HEK293 (cell line): ENCODE measurements around the gene PLEKHD1.

Source experiments
- CTCF ChIA-PET: fragments of 350-600 bp; formaldehyde crosslinking; extraction: SDS; loops from one replicate; lab custom pipeline; 2021; ENCODE audit warnings: antibody characterized with exemption; lab: Yijun Ruan, JAX
- POLR2A ChIA-PET: fragments of 300-600 bp; formaldehyde crosslinking; extraction: SDS; loops from one replicate; lab custom pipeline; 2020; ENCODE audit warnings: antibody characterized with exemption, inconsistent platforms; lab: Yijun Ruan, JAX
- H3K27ac ChIP-seq: fragments of 200-500 bp; sonication (Bioruptor generic); 2 replicates; pipeline ENCODE4 v1.5.1; 2014; ENCODE audit warnings: low read depth, low read length, control low read depth, inconsistent platforms; ENCODE audit errors: extremely low read depth
- H3K36me3 ChIP-seq, 2 experiments: fragments of 200-500 bp in 1 of 2; sonication (Bioruptor generic) in 1 of 2; 1 replicate in 1 of 2; 2 replicates in 1 of 2; pipeline ENCODE4 v1.5.1; 2014 to 2017; ENCODE audit warnings: inconsistent platforms in 2 of 2, low read length in 2 of 2; ENCODE audit not compliant: control insufficient read depth in 2 of 2, insufficient read depth in 1 of 2
- H3K4me1 ChIP-seq: fragments of 200-500 bp; sonication (Bioruptor generic); 2 replicates; pipeline ENCODE4 v1.5.1; 2014; ENCODE audit warnings: mild to moderate bottlenecking, low read length, inconsistent platforms; ENCODE audit not compliant: control insufficient read depth, insufficient read depth
- H3K4me3 ChIP-seq: 2 replicates; pipeline ENCODE4 v1.5.1; 2011; ENCODE audit warnings: low read depth, mild to moderate bottlenecking, control low read depth, low read length, moderate library complexity
- H3K9me3 ChIP-seq: fragments of 200-500 bp; sonication (Bioruptor generic); 2 replicates; pipeline ENCODE4 v1.5.1; 2014; ENCODE audit warnings: low read depth, low read length, inconsistent platforms; ENCODE audit not compliant: control insufficient read depth, insufficient read depth
- BCL11B ChIP-seq: fragments of 450-650 bp; formaldehyde crosslinking; IDR thresholded peaks from 2 replicates; pipeline ENCODE4 v1.5.1; 2016; ENCODE audit warnings: low read depth, missing biosample characterization, missing genetic modification characterization
- MZF1 ChIP-seq: fragments of 450-650 bp; formaldehyde crosslinking; IDR thresholded peaks from 2 replicates; pipeline ENCODE4 v1.5.1; 2017; ENCODE audit warnings: missing biosample characterization, missing genetic modification characterization, borderline replicate concordance
- SCRT2 ChIP-seq: fragments of 450-650 bp; formaldehyde crosslinking; IDR thresholded peaks from 2 replicates; pipeline ENCODE4 v1.5.1; 2016; ENCODE audit warnings: missing biosample characterization, missing genetic modification characterization
- ZNF114 ChIP-seq: fragments of 450-650 bp; formaldehyde crosslinking; IDR thresholded peaks from 2 replicates; pipeline ENCODE4 v1.5.0; 2017; ENCODE audit warnings: missing biosample characterization, missing genetic modification characterization
- ZNF174 ChIP-seq: fragments of 450-650 bp; formaldehyde crosslinking; IDR thresholded peaks from 2 replicates; pipeline ENCODE4 v1.5.0; 2017; ENCODE audit warnings: missing biosample characterization, mild to moderate bottlenecking, missing genetic modification characterization
- ZNF248 ChIP-seq: fragments of 450-650 bp; formaldehyde crosslinking; IDR thresholded peaks from 2 replicates; pipeline ENCODE4 v1.5.1; 2017; ENCODE audit warnings: missing biosample characterization, missing genetic modification characterization
- ZNF548 ChIP-seq: fragments of 450-650 bp; formaldehyde crosslinking; IDR thresholded peaks from 2 replicates; pipeline ENCODE4 v1.5.1; 2016; ENCODE audit warnings: missing biosample characterization, missing genetic modification characterization
- ZNF664 ChIP-seq: fragments of 450-650 bp; formaldehyde crosslinking; IDR thresholded peaks from 2 replicates; pipeline ENCODE4 v1.5.1; 2016; ENCODE audit warnings: missing biosample characterization, missing genetic modification characterization
- ZSCAN23 ChIP-seq: fragments of 450-650 bp; formaldehyde crosslinking; IDR thresholded peaks from 2 replicates; pipeline ENCODE4 v1.5.1; 2016; ENCODE audit warnings: missing biosample characterization, missing genetic modification characterization
- TF ChIP-seq, protein P1 (sequence below): fragments of 450-650 bp; formaldehyde crosslinking; IDR thresholded peaks from 2 replicates; pipeline ENCODE4 v1.5.1; 2017; ENCODE audit warnings: missing biosample characterization, missing genetic modification characterization
- TF ChIP-seq, protein P2 (sequence below): fragments of 450-650 bp; formaldehyde crosslinking; IDR thresholded peaks from 2 replicates; pipeline ENCODE4 v1.5.1; 2016; ENCODE audit warnings: missing biosample characterization, missing genetic modification characterization
- TF ChIP-seq, protein P3 (sequence below): fragments of 450-650 bp; formaldehyde crosslinking; IDR thresholded peaks from 2 replicates; pipeline ENCODE4 v1.5.0; 2017; ENCODE audit warnings: missing biosample characterization, missing genetic modification characterization, borderline replicate concordance
- TF ChIP-seq, protein P4 (sequence below): fragments of 450-650 bp; formaldehyde crosslinking; IDR thresholded peaks from 2 replicates; pipeline ENCODE4 v1.5.1; 2017; ENCODE audit warnings: missing biosample characterization, missing genetic modification characterization

PLEKHD1 gene

DNA sequence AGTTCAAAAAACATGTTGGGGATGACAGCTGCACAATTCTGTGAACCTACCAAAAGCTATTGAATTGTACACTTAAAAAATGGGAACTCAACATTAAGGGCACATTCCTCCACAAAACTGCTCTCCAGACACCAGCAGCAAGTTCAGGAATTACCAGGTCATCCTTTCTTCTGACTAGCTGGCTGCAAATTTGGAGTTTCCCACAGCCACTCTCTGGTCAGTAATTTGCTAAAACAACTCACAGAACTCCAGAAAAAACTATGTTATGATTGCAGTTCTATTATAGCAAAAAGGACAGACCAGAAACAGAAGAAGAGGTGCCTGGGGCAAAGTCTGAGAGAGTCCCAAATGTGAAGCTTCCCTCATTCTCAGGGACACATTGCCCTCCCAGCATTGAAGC, 20.1 kb upstream of the PLEKHD1 start:
- TF ChIP-seq ZNF664 (tag by site-specific recombination) (no peak), SCRT2 (tag by site-specific recombination) (no peak), ZNF114 (tag by site-specific recombination) (no peak), MZF1 (tag by site-specific recombination) (no peak), ZNF174 (tag by site-specific recombination) (no peak)
- TF ChIP-seq, protein P1, sequence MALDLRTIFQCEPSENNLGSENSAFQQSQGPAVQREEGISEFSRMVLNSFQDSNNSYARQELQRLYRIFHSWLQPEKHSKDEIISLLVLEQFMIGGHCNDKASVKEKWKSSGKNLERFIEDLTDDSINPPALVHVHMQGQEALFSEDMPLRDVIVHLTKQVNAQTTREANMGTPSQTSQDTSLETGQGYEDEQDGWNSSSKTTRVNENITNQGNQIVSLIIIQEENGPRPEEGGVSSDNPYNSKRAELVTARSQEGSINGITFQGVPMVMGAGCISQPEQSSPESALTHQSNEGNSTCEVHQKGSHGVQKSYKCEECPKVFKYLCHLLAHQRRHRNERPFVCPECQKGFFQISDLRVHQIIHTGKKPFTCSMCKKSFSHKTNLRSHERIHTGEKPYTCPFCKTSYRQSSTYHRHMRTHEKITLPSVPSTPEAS (tag by site-specific recombination): no peak
- TF ChIP-seq, protein P2, sequence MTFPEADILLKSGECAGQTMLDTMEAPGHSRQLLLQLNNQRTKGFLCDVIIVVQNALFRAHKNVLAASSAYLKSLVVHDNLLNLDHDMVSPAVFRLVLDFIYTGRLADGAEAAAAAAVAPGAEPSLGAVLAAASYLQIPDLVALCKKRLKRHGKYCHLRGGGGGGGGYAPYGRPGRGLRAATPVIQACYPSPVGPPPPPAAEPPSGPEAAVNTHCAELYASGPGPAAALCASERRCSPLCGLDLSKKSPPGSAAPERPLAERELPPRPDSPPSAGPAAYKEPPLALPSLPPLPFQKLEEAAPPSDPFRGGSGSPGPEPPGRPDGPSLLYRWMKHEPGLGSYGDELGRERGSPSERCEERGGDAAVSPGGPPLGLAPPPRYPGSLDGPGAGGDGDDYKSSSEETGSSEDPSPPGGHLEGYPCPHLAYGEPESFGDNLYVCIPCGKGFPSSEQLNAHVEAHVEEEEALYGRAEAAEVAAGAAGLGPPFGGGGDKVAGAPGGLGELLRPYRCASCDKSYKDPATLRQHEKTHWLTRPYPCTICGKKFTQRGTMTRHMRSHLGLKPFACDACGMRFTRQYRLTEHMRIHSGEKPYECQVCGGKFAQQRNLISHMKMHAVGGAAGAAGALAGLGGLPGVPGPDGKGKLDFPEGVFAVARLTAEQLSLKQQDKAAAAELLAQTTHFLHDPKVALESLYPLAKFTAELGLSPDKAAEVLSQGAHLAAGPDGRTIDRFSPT (tag by site-specific recombination): no peak
- no peak overlapping the region for H3K4me3 ChIP-seq
- H3K27ac ChIP-seq: no peak overlapping the region
- H3K9me3 ChIP-seq: no peaks in the 10 kb centered on the region
- H3K4me1 ChIP-seq: no peaks in the 10 kb centered on the region
- peaks cover 0 to 19% of the 10 kb centered on the region in 2 experiments; a peak in 2 of 3 replicates for H3K36me3 ChIP-seq
- CTCF ChIA-PET: interaction anchor here (0.6 to 1.5 kb wide), 8 partner anchors 10 to 335 kb away, joined by 3 to 4 read pairs (median 3); no protein-coding TSS in a partner anchor
- POLR2A ChIA-PET: interaction anchor here (1.0 kb wide), 1 partner anchor 66 kb away, joined by 4 read pairs; the partner anchor contains the start of gene SLC39A9

DNA sequence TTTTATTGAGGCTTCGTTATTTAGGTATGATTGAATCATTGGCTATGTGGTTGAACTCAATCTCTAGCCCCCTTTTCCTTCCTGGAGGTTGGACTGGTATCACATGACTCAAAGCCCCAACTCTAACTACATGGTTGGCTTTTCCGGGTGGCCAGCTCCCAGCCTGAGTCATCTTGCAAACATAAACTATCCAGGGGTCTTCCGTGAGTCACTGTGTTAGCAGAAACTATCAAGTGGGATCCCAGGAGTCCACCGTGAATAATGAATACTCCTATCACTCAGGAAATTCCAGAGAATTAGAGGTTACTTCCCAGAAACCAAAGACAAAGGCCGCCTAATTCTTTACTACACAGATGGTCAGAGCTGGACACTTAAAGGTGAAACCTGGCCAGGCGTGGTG, 19.7 kb upstream of the PLEKHD1 start:
- ChIA-PET POLR2A (no interaction called here), CTCF (interaction anchor here (0.6 to 1.5 kb wide), 7 partner anchors 10 to 336 kb away, joined by 3 to 4 read pairs (median 3); no protein-coding TSS in a partner anchor)
- Histone ChIP-seq H3K27ac (no peak overlapping the region), H3K9me3 (no peaks in the 10 kb centered on the region), H3K4me1 (no peaks in the 10 kb centered on the region), H3K36me3 (peaks cover 0 to 19% of the 10 kb centered on the region in 2 experiments; a peak in 2 of 3 replicates), H3K4me3 (no peak overlapping the region)
- TF ChIP-seq ZNF548 (tag by site-specific recombination) (no peak), BCL11B (tag by site-specific recombination) (no peak), ZNF248 (tag by site-specific recombination) (no peak)
- TF ChIP-seq, protein P2 (tag by site-specific recombination): no peak
- TF ChIP-seq, protein P3, sequence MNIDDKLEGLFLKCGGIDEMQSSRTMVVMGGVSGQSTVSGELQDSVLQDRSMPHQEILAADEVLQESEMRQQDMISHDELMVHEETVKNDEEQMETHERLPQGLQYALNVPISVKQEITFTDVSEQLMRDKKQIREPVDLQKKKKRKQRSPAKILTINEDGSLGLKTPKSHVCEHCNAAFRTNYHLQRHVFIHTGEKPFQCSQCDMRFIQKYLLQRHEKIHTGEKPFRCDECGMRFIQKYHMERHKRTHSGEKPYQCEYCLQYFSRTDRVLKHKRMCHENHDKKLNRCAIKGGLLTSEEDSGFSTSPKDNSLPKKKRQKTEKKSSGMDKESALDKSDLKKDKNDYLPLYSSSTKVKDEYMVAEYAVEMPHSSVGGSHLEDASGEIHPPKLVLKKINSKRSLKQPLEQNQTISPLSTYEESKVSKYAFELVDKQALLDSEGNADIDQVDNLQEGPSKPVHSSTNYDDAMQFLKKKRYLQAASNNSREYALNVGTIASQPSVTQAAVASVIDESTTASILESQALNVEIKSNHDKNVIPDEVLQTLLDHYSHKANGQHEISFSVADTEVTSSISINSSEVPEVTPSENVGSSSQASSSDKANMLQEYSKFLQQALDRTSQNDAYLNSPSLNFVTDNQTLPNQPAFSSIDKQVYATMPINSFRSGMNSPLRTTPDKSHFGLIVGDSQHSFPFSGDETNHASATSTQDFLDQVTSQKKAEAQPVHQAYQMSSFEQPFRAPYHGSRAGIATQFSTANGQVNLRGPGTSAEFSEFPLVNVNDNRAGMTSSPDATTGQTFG (tag by site-specific recombination): no peak

DNA sequence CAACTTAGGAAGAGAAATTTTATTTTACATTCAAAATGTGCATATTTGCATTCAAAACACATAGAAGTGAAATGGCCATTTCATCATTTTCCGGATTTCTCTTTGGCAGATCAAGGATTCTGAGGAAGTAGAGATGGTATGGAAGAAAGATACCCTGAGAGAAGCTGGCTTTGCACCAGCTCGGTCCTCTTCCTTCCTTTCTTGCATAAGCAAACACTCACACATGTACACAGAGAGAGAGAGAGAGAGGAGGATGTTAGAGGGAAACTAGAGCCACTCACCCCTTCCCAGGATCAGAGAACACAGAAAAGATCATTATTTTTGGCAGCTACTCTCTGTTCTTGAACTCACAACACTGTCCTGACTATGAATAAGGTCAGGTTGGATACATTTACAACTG, 15.6 kb upstream of the PLEKHD1 start:
- Histone ChIP-seq H3K27ac (no peak overlapping the region), H3K9me3 (no peaks in the 10 kb centered on the region), H3K4me1 (no peaks in the 10 kb centered on the region), H3K4me3 (no peak overlapping the region), H3K36me3 (no peaks in the 10 kb centered on the region)
- TF ChIP-seq, protein P4, sequence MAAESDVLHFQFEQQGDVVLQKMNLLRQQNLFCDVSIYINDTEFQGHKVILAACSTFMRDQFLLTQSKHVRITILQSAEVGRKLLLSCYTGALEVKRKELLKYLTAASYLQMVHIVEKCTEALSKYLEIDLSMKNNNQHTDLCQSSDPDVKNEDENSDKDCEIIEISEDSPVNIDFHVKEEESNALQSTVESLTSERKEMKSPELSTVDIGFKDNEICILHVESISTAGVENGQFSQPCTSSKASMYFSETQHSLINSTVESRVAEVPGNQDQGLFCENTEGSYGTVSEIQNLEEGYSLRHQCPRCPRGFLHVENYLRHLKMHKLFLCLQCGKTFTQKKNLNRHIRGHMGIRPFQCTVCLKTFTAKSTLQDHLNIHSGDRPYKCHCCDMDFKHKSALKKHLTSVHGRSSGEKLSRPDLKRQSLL (tag by site-specific recombination): peak; percentile 49; the same call in 1 of the 2 replicates
- TF ChIP-seq ZSCAN23 (tag by site-specific recombination): no peak
- ChIA-PET CTCF (interaction anchor here (0.7 kb wide), 1 partner anchor 136 kb away, joined by 3 read pairs; no protein-coding TSS in a partner anchor), POLR2A (no interaction called here)
